Measurements from ENCODE around the gene GRM8.

GRM8 gene

DNA sequence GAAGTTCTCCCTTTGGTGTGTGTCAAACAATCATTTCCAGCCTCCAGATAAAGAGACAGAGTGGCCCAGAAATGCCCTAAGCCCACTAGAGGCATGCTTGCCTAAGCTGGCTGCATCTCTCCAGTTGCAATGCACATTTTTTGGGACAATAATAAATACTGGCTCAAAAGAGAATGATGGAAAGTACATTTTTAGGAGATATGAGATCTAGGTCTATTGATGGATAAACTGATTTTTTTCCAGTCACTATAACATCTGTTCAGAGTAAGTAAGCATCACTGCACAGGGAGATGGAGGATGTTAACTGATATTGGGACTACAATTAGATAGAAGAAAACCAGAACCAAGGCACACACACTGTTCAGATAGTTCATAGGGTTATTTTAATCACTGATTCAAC lies 553.0 kb downstream of the GRM8 start:
- H3K4me2 ChIP-seq (ENCODE audit: low read length): no peak overlapping the region
- no peak overlapping the region for H3K27ac ChIP-seq (ENCODE audit: low read depth, low read length, poor library complexity, severe bottlenecking)
- H3K9me3 ChIP-seq (ENCODE audit: low read length): no peaks in the 10 kb centered on the region
- no peak overlapping the region for H2AFZ ChIP-seq (ENCODE audit: low read length)
- H3K4me1 ChIP-seq (ENCODE audit: insufficient read depth, low read length, severe bottlenecking): peaks cover 10% of the 10 kb centered on the region
- H3K9me2 ChIP-seq (ENCODE audit: low read depth, low read length): no peaks in the 10 kb centered on the region
- no peak overlapping the region for H3K4me3 ChIP-seq (ENCODE audit: low read depth, low read length, poor library complexity, severe bottlenecking)
- no peaks in the 10 kb centered on the region for H4K20me1 ChIP-seq (ENCODE audit: insufficient read depth, low read length)
- no peak overlapping the region for H3K9ac ChIP-seq (ENCODE audit: low read length)
- H3K27me3 ChIP-seq (ENCODE audit: insufficient read depth, low read length): no peaks in the 10 kb centered on the region
- H3F3A ChIP-seq (ENCODE audit: insufficient read depth, low read length): no peaks in the 10 kb centered on the region
- TF ChIP-seq, protein P1, sequence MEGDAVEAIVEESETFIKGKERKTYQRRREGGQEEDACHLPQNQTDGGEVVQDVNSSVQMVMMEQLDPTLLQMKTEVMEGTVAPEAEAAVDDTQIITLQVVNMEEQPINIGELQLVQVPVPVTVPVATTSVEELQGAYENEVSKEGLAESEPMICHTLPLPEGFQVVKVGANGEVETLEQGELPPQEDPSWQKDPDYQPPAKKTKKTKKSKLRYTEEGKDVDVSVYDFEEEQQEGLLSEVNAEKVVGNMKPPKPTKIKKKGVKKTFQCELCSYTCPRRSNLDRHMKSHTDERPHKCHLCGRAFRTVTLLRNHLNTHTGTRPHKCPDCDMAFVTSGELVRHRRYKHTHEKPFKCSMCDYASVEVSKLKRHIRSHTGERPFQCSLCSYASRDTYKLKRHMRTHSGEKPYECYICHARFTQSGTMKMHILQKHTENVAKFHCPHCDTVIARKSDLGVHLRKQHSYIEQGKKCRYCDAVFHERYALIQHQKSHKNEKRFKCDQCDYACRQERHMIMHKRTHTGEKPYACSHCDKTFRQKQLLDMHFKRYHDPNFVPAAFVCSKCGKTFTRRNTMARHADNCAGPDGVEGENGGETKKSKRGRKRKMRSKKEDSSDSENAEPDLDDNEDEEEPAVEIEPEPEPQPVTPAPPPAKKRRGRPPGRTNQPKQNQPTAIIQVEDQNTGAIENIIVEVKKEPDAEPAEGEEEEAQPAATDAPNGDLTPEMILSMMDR (IDR thresholded peaks at IDR 0.05; ENCODE audit: low read length): no peak
- no peak for TF ChIP-seq EZH2 (IDR thresholded peaks at IDR 0.05; ENCODE audit: borderline replicate concordance, low read length)
- no peaks in the 10 kb centered on the region for H3K79me2 ChIP-seq (ENCODE audit: insufficient read depth, low read length)
- H3K36me3 ChIP-seq (ENCODE audit: insufficient read depth, low read length): no peaks in the 10 kb centered on the region

DNA sequence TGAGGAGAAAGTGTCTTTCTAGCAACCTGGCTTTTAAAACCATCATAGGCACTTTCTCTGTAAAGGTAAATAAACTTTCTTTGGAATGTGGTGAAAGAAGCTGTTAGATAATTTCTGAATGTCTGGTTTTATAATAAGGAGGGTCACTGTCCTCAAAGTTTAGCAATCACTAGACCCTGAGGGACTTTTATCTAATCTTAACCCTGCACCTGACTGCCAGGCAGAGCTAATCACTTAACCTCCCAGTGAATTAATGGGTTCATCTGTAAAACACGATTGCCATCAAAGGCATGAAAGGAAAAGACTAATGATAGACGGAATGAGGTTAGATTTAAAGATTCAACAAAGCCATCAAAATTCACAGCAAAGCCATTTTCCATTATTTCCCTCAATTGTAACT lies 553.8 kb downstream of the GRM8 start:
- no peaks in the 10 kb centered on the region for H3F3A ChIP-seq (ENCODE audit: insufficient read depth, low read length)
- no peak overlapping the region for H2AFZ ChIP-seq (ENCODE audit: low read length)
- no peak overlapping the region for H3K9ac ChIP-seq (ENCODE audit: low read length)
- TF ChIP-seq, protein P1 (IDR thresholded peaks at IDR 0.05; ENCODE audit: low read length): no peak
- no peak for TF ChIP-seq EZH2 (IDR thresholded peaks at IDR 0.05; ENCODE audit: borderline replicate concordance, low read length)
- H3K27ac ChIP-seq (ENCODE audit: low read depth, low read length, poor library complexity, severe bottlenecking): no peak overlapping the region
- peaks cover 10% of the 10 kb centered on the region for H3K4me1 ChIP-seq (ENCODE audit: insufficient read depth, low read length, severe bottlenecking)
- H3K4me3 ChIP-seq (ENCODE audit: low read depth, low read length, poor library complexity, severe bottlenecking): no peak overlapping the region
- H3K36me3 ChIP-seq (ENCODE audit: insufficient read depth, low read length): no peaks in the 10 kb centered on the region
- H3K27me3 ChIP-seq (ENCODE audit: insufficient read depth, low read length): no peaks in the 10 kb centered on the region
- no peak overlapping the region for H3K4me2 ChIP-seq (ENCODE audit: low read length)
- no peaks in the 10 kb centered on the region for H3K79me2 ChIP-seq (ENCODE audit: insufficient read depth, low read length)
- no peaks in the 10 kb centered on the region for H4K20me1 ChIP-seq (ENCODE audit: insufficient read depth, low read length)
- H3K9me2 ChIP-seq (ENCODE audit: low read depth, low read length): no peaks in the 10 kb centered on the region
- no peaks in the 10 kb centered on the region for H3K9me3 ChIP-seq (ENCODE audit: low read length)

DNA sequence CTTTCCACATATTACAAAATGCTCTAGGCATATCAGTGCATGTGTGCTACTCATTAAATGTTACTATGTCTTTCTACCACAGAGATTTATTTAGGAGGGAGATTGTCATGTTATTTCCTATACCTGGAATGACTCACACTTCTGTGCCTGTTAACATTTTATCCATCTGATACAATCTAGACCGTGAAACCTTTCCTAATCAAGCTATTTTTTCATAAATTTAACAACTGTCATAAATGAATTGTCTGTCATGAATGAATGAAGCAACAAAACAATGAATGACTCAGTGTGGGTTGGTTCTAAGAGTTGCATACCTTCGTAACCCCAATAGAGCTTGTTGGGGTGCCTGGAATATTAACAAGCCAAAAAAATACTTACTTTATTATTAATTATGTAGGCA lies 554.3 kb downstream of the GRM8 start:
- H3K9me3 ChIP-seq (ENCODE audit: low read length): no peaks in the 10 kb centered on the region
- H3K4me3 ChIP-seq (ENCODE audit: low read depth, low read length, poor library complexity, severe bottlenecking): no peak overlapping the region
- H3K9me2 ChIP-seq (ENCODE audit: low read depth, low read length): no peaks in the 10 kb centered on the region
- no peak overlapping the region for H2AFZ ChIP-seq (ENCODE audit: low read length)
- no peaks in the 10 kb centered on the region for H3K36me3 ChIP-seq (ENCODE audit: insufficient read depth, low read length)
- H3K4me1 ChIP-seq (ENCODE audit: insufficient read depth, low read length, severe bottlenecking): peaks cover 10% of the 10 kb centered on the region
- H4K20me1 ChIP-seq (ENCODE audit: insufficient read depth, low read length): no peaks in the 10 kb centered on the region
- no peak overlapping the region for H3K4me2 ChIP-seq (ENCODE audit: low read length)
- no peaks in the 10 kb centered on the region for H3F3A ChIP-seq (ENCODE audit: insufficient read depth, low read length)
- no peak for TF ChIP-seq EZH2 (IDR thresholded peaks at IDR 0.05; ENCODE audit: borderline replicate concordance, low read length)
- TF ChIP-seq, protein P1 (IDR thresholded peaks at IDR 0.05; ENCODE audit: low read length): no peak
- no peak overlapping the region for H3K9ac ChIP-seq (ENCODE audit: low read length)
- H3K27ac ChIP-seq (ENCODE audit: low read depth, low read length, poor library complexity, severe bottlenecking): no peak overlapping the region
- H3K79me2 ChIP-seq (ENCODE audit: insufficient read depth, low read length): no peaks in the 10 kb centered on the region
- no peaks in the 10 kb centered on the region for H3K27me3 ChIP-seq (ENCODE audit: insufficient read depth, low read length)
